Large intestine (tissue), 3 donors: ENCODE measurements around the gene SWAP70. TPM values are rescaled to one million over a fixed set of nuclear protein-coding genes. Genes with fewer than 3 reads are reported as not detected.

ENCODE experiments used
- DNase-seq, 2 donors: peaks; one replicate each; pipeline versions ENCODE4 v3.0.0 to v3.0.0-alpha.2; 2013
- H3K27ac ChIP-seq: one replicate; pipeline ENCODE4 v1.5.1; 2013; ENCODE audit warnings: low read length
- H3K27me3 ChIP-seq: 2 replicates; pipeline ENCODE4 v1.6.1; 2013; ENCODE audit warnings: low read length; ENCODE audit not compliant: control insufficient read depth, insufficient read depth
- H3K36me3 ChIP-seq: 2 replicates; pipeline ENCODE4 v1.6.1; 2013; ENCODE audit warnings: low read length; ENCODE audit not compliant: control insufficient read depth, insufficient read depth
- H3K4me1 ChIP-seq: one replicate; pipeline ENCODE4 v1.6.1; 2013; ENCODE audit warnings: low read length; ENCODE audit not compliant: control insufficient read depth, insufficient read depth
- H3K4me3 ChIP-seq: one replicate; pipeline ENCODE4 v1.5.1; 2013; ENCODE audit warnings: low read length
- H3K9me3 ChIP-seq: one replicate; pipeline ENCODE4 v1.6.1; 2013; ENCODE audit warnings: mild to moderate bottlenecking, low read depth, low read length, moderate library complexity; ENCODE audit not compliant: control insufficient read depth
- WGBS: methylation state at CpG from one replicate; pipeline ENCODE4 v1.1.5; 2013; ENCODE audit warnings: low lambda C conversion rate; ENCODE audit not compliant: insufficient coverage; 5-methylcytosine and 5-hydroxymethylcytosine counted together
- polyA plus RNA-seq: library from polyadenylated mRNA; unstranded; fragments of 120-200 nt; gene quantifications from one replicate; pipeline ENCODE4 v1.2.1, GENCODE V29; 2013

The SWAP70 gene
- polyA plus RNA-seq, 1 donor: 21.7 TPM

- H3K27me3 ChIP-seq: no peaks in the 10 kb centered on the region
- H3K9me3 ChIP-seq: no peaks in the 10 kb centered on the region
- WGBS: no CpG with 5 or more reads among the region's 2 CpGs
- H3K27ac ChIP-seq: peak overlapping the region; percentile 68
- peaks cover 10% of the 10 kb centered on the region for H3K4me1 ChIP-seq
- H3K4me3 ChIP-seq: no peak overlapping the region
- DNase-seq: no peak
- H3K36me3 ChIP-seq: peaks cover 15% of the 10 kb centered on the region
Measured at GRCh38 chr11:9717719-9718118, 53.8 kb downstream of the SWAP70 start.

GRCh38 chr11:9718147-9718546 lies 54.3 kb downstream of the SWAP70 start:
- Histone ChIP-seq H3K27me3 (no peaks in the 10 kb centered on the region), H3K9me3 (no peaks in the 10 kb centered on the region), H3K27ac (peak overlapping the region; percentile 68), H3K36me3 (peaks cover 15% of the 10 kb centered on the region), H3K4me3 (no peak overlapping the region), H3K4me1 (peaks cover 10% of the 10 kb centered on the region)
- peak in 1 of 2 donors; percentile 56 for DNase-seq

- Histone ChIP-seq H3K36me3 (peaks cover 15% of the 10 kb centered on the region), H3K27me3 (no peaks in the 10 kb centered on the region), H3K9me3 (no peaks in the 10 kb centered on the region), H3K27ac (no peak overlapping the region), H3K4me1 (peaks cover 10% of the 10 kb centered on the region), H3K4me3 (no peak overlapping the region)
- WGBS: 77% methylated on average over 2 of the region's 4 CpGs
- no peak for DNase-seq
Measured at GRCh38 chr11:9719566-9720289, 55.9 kb downstream of the SWAP70 start.

GRCh38 chr11:9720290-9720630 lies 56.4 kb downstream of the SWAP70 start:
- H3K27me3 ChIP-seq: no peaks in the 10 kb centered on the region
- peaks cover 11% of the 10 kb centered on the region for H3K36me3 ChIP-seq
- no peak for DNase-seq
- WGBS: 93% methylated on average over 2 of the region's 5 CpGs
- H3K4me3 ChIP-seq: no peak overlapping the region
- peaks cover 10% of the 10 kb centered on the region for H3K4me1 ChIP-seq
- no peaks in the 10 kb centered on the region for H3K9me3 ChIP-seq
- peak overlapping the region; percentile 9 for H3K27ac ChIP-seq

- 100% methylated on average over 1 of the region's 4 CpGs for WGBS
- Histone ChIP-seq H3K27me3 (no peaks in the 10 kb centered on the region), H3K9me3 (no peaks in the 10 kb centered on the region), H3K4me3 (no peak overlapping the region), H3K4me1 (peaks cover 10% of the 10 kb centered on the region), H3K36me3 (peaks cover 2% of the 10 kb centered on the region), H3K27ac (no peak overlapping the region)
- no peak for DNase-seq
Measured at GRCh38 chr11:9722023-9722422, 58.1 kb downstream of the SWAP70 start.

- Histone ChIP-seq H3K27me3 (no peaks in the 10 kb centered on the region), H3K4me3 (no peak overlapping the region), H3K4me1 (peaks cover 3% of the 10 kb centered on the region), H3K27ac (no peak overlapping the region), H3K9me3 (no peaks in the 10 kb centered on the region), H3K36me3 (peaks cover 5% of the 10 kb centered on the region)
- no CpG with 5 or more reads among the region's 2 CpGs for WGBS
- DNase-seq: no peak
Measured at GRCh38 chr11:9722893-9723292, 59.0 kb downstream of the SWAP70 start.

- peak in 1 of 2 donors; percentile 49 for DNase-seq
- no CpG with 5 or more reads among the region's 3 CpGs for WGBS
Measured at GRCh38 chr11:9726321-9727022, 62.6 kb downstream of the SWAP70 start.

GRCh38 chr11:9728058-9728457 lies 64.2 kb downstream of the SWAP70 start:
- Histone ChIP-seq H3K4me3 (no peak overlapping the region), H3K27me3 (no peaks in the 10 kb centered on the region), H3K9me3 (no peaks in the 10 kb centered on the region), H3K4me1 (no peaks in the 10 kb centered on the region), H3K27ac (no peak overlapping the region), H3K36me3 (peaks cover 20% of the 10 kb centered on the region)
- 100% methylated on average over 1 of the region's 3 CpGs for WGBS
- DNase-seq: no peak

More at GRCh38 chr11:9726321-9727022, 62.6 kb downstream of the SWAP70 start:
- Histone ChIP-seq H3K4me1 (no peaks in the 10 kb centered on the region), H3K27ac (no peak overlapping the region), H3K4me3 (no peak overlapping the region), H3K36me3 (peaks cover 13% of the 10 kb centered on the region), H3K27me3 (no peaks in the 10 kb centered on the region), H3K9me3 (no peaks in the 10 kb centered on the region)

- peaks cover 28% of the 10 kb centered on the region for H3K36me3 ChIP-seq
Measured at GRCh38 chr11:9731256-9731655, 67.4 kb downstream of the SWAP70 start.

GRCh38 chr11:9732453-9732852 lies 68.6 kb downstream of the SWAP70 start:
- peaks cover 11% of the 10 kb centered on the region for H3K9me3 ChIP-seq
- no CpG with 5 or more reads among the region's 11 CpGs for WGBS
- H3K4me1 ChIP-seq: no peaks in the 10 kb centered on the region

More at GRCh38 chr11:9731256-9731655, 67.4 kb downstream of the SWAP70 start:
- H3K9me3 ChIP-seq: peaks cover 10% of the 10 kb centered on the region
- no peaks in the 10 kb centered on the region for H3K4me1 ChIP-seq
- no peak overlapping the region for H3K4me3 ChIP-seq
- no peak overlapping the region for H3K27ac ChIP-seq
- WGBS: no CpG with 5 or more reads among the region's 1 CpG
- no peaks in the 10 kb centered on the region for H3K27me3 ChIP-seq
- DNase-seq: no peak

More at GRCh38 chr11:9732453-9732852, 68.6 kb downstream of the SWAP70 start:
- H3K4me3 ChIP-seq: no peak overlapping the region
- DNase-seq: no peak
- H3K27me3 ChIP-seq: no peaks in the 10 kb centered on the region
- no peak overlapping the region for H3K27ac ChIP-seq
- H3K36me3 ChIP-seq: peaks cover 36% of the 10 kb centered on the region
